ENCODE data around the gene PRR33. TPM values are rescaled to one million over a fixed set of nuclear protein-coding genes. Genes with fewer than 3 reads are reported as not detected.

PRR33 gene
- total and polyA plus RNA-seq, 12 donors = 0.09 to 6.5 (median 3.5) TPM

- Histone ChIP-seq H3K4me3 (no peak overlapping the region), H3K27me3 (no peaks in the 10 kb centered on the region), H3K27ac (peak overlapping the region; percentile 49 to 94 (median 71)), H3K36me3 (no peaks in the 10 kb centered on the region), H3K9me3 (no peaks in the 10 kb centered on the region), H3K4me1 (peaks cover 11 to 86% (median 48%) of the 10 kb centered on the region in 9 donors)
- no peak for TF ChIP-seq CTCF (IDR thresholded peaks at IDR 0.05)
- whole genome bisulfite sequencing, 2 donors = 57 to 60% methylated on average over 28 of the region's 28 CpGs
- peak in 7 of 8 donors; percentile 5 to 37 (median 22) for ATAC-seq
- DNase-seq = no peak
- intact Hi-C loops (cut with DNase I) = loop anchor here in 1 of 10 donors (2.0 kb wide), 1 partner anchor 18 kb away; no protein-coding TSS in a partner anchor
Observed at GRCh38 chr11:1927026-1927847, 35.5 kb upstream of the PRR33 start.

GRCh38 chr11:1926156-1927025 lies 34.7 kb upstream of the PRR33 start:
- intact Hi-C loops (cut with DNase I) = loop anchor here in 1 of 10 donors (2.0 kb wide), 1 partner anchor 18 kb away; no protein-coding TSS in a partner anchor
- ATAC-seq (peak in 5 of 8 donors; percentile 5 to 23 (median 15)), DNase-seq (no peak)
- H3K36me3 ChIP-seq = no peaks in the 10 kb centered on the region
- H3K4me3 ChIP-seq = no peak overlapping the region
- TF ChIP-seq CTCF (IDR thresholded peaks at IDR 0.05) = no peak
- peak overlapping the region; percentile 49 to 94 (median 71) for H3K27ac ChIP-seq
- 78 to 79% methylated on average over 41 of the region's 41 CpGs for WGBS, 2 donors
- H3K27me3 ChIP-seq = no peaks in the 10 kb centered on the region
- no peaks in the 10 kb centered on the region for H3K9me3 ChIP-seq
- H3K4me1 ChIP-seq = peaks cover 19 to 87% (median 50%) of the 10 kb centered on the region in 9 donors

- H3K27me3 ChIP-seq = no peaks in the 10 kb centered on the region
- H3K27ac ChIP-seq = peak overlapping the region in 8 of 10 donors; percentile 21 to 94 (median 74)
- intact Hi-C loops (cut with DNase I) = loop anchor here in 1 of 10 donors (2.0 kb wide), 1 partner anchor 17 kb away; no protein-coding TSS in a partner anchor
- peaks cover 25 to 86% (median 50%) of the 10 kb centered on the region in 9 donors for H3K4me1 ChIP-seq
- TF ChIP-seq CTCF (IDR thresholded peaks at IDR 0.05) = no peak
- H3K36me3 ChIP-seq = no peaks in the 10 kb centered on the region
- DNase-seq = no peak
- no peak for ATAC-seq
- H3K4me3 ChIP-seq = no peak overlapping the region
- 93 to 95% methylated on average over 22 to 23 of the region's 23 CpGs for WGBS, 2 donors
- H3K9me3 ChIP-seq = no peaks in the 10 kb centered on the region
Observed at GRCh38 chr11:1925373-1926155, 33.9 kb upstream of the PRR33 start.

Measured in heart right ventricle (tissue), 16 donors.